Epithelial cell of proximal tubule (primary cell): ENCODE results near the gene NR6A1. TPM values are rescaled to one million over a fixed set of nuclear protein-coding genes. Genes with fewer than 3 reads are reported as not detected.

ENCODE experiments used
- DNase-seq: peaks from one replicate; pipeline ENCODE4 v3.0.0-alpha.2; 2011; ENCODE audit warnings: low read depth
- H3K4me3 ChIP-seq: 2 replicates; pipeline ENCODE4 v1.5.1; 2011; ENCODE audit warnings: low read depth, mild to moderate bottlenecking, low read length
- CTCF ChIP-seq: conservative IDR thresholded peaks from 2 replicates; pipeline ENCODE4 v1.5.1; 2012; ENCODE audit warnings: low read depth, mild to moderate bottlenecking, low read length
- total RNA-seq: library from RNA; depleted of rRNA; stranded (reverse); fragments of >200 nt; gene quantifications from 2 replicates; pipeline ENCODE4 v1.2.3, GENCODE V29; 2015

Gene NR6A1
- total RNA-seq, 1 donor from 2014 or later, result 2.0 TPM

- no peak overlapping the region for H3K4me3 ChIP-seq
- no peak for DNase-seq
- TF ChIP-seq CTCF, result no peak
Measured at GRCh38 chr9:124475868-124476690, 295.0 kb downstream of the NR6A1 start.

GRCh38 chr9:124475158-124475867 lies 295.8 kb downstream of the NR6A1 start:
- no peak for TF ChIP-seq CTCF
- no peak overlapping the region for H3K4me3 ChIP-seq
- DNase-seq, result no peak

- H3K4me3 ChIP-seq, result no peak overlapping the region
- DNase-seq, result no peak
- TF ChIP-seq CTCF, result no peak
Measured at GRCh38 chr9:124474151-124474550, 297.0 kb downstream of the NR6A1 start.

- DNase-seq, result no peak
Measured at GRCh38 chr9:124473310-124473709, 297.8 kb downstream of the NR6A1 start.

GRCh38 chr9:124472770-124473169 lies 298.3 kb downstream of the NR6A1 start:
- no peak for DNase-seq
- no peak overlapping the region for H3K4me3 ChIP-seq
- no peak for TF ChIP-seq CTCF

More at GRCh38 chr9:124473310-124473709, 297.8 kb downstream of the NR6A1 start:
- no peak for TF ChIP-seq CTCF
- no peak overlapping the region for H3K4me3 ChIP-seq

GRCh38 chr9:124471761-124472160 lies 299.4 kb downstream of the NR6A1 start:
- no peak for TF ChIP-seq CTCF
- DNase-seq, result no peak
- no peak overlapping the region for H3K4me3 ChIP-seq
